Colonic mucosa (tissue), 4 donors: ENCODE results near the gene LPIN1. TPM values are rescaled to one million over a fixed set of nuclear protein-coding genes. Genes with fewer than 3 reads are reported as not detected.

Source experiments
- DNase-seq: peaks from one replicate; pipeline ENCODE4 v3.0.0-alpha.2; 2020
- H3K27ac ChIP-seq: fragments of 200-600 bp; one replicate; pipeline ENCODE4 v1.8.0; 2021
- H3K27me3 ChIP-seq: fragments of 200-600 bp; one replicate; pipeline ENCODE4 v1.8.0; 2021
- H3K36me3 ChIP-seq: fragments of 200-600 bp; one replicate; pipeline ENCODE4 v1.8.0; 2021
- H3K4me1 ChIP-seq: fragments of 200-600 bp; one replicate; pipeline ENCODE4 v1.8.0; 2021; ENCODE audit warnings: mild to moderate bottlenecking
- H3K4me3 ChIP-seq: fragments of 200-600 bp; one replicate; pipeline ENCODE4 v1.8.0; 2021
- H3K9ac ChIP-seq, 2 donors: one replicate each; pipeline ENCODE4 v1.7.0; 2013; ENCODE audit warnings: control low read depth in 2 of 2, low read depth in 2 of 2, low read length in 2 of 2
- H3K9me3 ChIP-seq: fragments of 200-600 bp; one replicate; pipeline ENCODE4 v1.8.0; 2021
- intact Hi-C: fragments of 100-400 bp; cut with DNase I; formaldehyde crosslinking; loops from one replicate; pipeline ENCODE4 v1.14.1; 2022
- total RNA-seq, 2 donors: library from RNA; stranded (reverse); fragmentation: NEBNext Ultra II Directional in 1 of 2; extraction: Animal tissue kit (Norgen Biotek cat#: 25700) in 1 of 2; gene quantifications; one replicate each; pipeline ENCODE4 v1.2.1, GENCODE V29; 2021
- TF ChIP-seq, protein P1 (sequence below): fragments of 200-600 bp; IDR thresholded peaks from one replicate; pipeline ENCODE4 v1.8.0; 2022; ENCODE audit warnings: antibody characterized with exemption, mild to moderate bottlenecking
- donor health status: healthy.
- donor health status: DM: no; HTN: no; CAD: no.
- donor health status: DM: no; HTN: no; CAD: no.

The LPIN1 gene
- total RNA-seq, 2 donors from 2014 or later = 17.3 to 45.7 TPM

DNA sequence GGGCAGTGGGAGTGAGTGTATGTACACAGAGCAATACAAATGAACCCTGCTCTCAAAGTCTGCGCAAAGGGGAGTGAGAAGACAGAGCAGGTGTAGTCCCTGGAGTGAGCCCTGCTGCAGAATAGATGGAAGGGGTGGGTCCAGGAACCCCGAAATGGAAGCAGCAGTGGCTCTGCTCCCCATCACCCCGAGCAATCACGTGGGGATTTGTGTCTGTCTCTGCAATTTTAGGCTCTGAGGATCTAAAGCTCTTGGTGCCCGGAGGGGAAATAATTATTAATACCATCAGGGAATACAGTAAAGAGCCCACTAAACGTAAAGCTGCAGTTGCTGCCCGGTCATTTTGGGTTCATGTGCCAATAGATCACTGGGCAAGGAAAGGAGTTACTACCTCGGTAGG is 118.3 kb downstream of the LPIN1 start:
- Histone ChIP-seq H3K9me3 (no peaks in the 10 kb centered on the region), H3K9ac (no peak overlapping the region), H3K4me1 (no peaks in the 10 kb centered on the region), H3K27ac (no peak overlapping the region), H3K36me3 (no peaks in the 10 kb centered on the region), H3K27me3 (no peaks in the 10 kb centered on the region), H3K4me3 (no peak overlapping the region)
- TF ChIP-seq, protein P1, sequence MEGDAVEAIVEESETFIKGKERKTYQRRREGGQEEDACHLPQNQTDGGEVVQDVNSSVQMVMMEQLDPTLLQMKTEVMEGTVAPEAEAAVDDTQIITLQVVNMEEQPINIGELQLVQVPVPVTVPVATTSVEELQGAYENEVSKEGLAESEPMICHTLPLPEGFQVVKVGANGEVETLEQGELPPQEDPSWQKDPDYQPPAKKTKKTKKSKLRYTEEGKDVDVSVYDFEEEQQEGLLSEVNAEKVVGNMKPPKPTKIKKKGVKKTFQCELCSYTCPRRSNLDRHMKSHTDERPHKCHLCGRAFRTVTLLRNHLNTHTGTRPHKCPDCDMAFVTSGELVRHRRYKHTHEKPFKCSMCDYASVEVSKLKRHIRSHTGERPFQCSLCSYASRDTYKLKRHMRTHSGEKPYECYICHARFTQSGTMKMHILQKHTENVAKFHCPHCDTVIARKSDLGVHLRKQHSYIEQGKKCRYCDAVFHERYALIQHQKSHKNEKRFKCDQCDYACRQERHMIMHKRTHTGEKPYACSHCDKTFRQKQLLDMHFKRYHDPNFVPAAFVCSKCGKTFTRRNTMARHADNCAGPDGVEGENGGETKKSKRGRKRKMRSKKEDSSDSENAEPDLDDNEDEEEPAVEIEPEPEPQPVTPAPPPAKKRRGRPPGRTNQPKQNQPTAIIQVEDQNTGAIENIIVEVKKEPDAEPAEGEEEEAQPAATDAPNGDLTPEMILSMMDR = no peak
- peak; percentile 7 for DNase-seq
- intact Hi-C loops = loop anchor here (2.0 kb wide), 1 partner anchor 1142 kb away; no protein-coding TSS in a partner anchor

DNA sequence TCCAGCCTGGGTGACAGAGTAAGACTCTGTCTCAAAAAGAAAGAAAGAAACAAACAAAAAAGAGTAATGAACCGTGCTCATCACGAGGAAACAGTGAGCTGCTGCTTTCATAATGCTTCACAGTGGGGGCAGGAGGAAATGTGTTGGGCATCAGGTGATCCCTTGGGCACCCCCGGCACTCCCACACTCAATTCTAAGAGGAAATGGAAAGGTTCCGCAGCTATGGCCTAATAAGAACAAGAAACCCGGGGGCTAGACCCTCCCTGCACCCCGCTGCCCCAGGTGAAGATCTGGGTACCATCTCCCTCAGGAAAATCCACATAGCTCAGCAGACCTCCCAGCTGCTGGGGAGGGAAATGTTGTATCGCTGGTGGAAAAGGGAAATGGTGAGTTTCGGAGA is 118.9 kb downstream of the LPIN1 start:
- no peaks in the 10 kb centered on the region for H3K4me1 ChIP-seq

DNA sequence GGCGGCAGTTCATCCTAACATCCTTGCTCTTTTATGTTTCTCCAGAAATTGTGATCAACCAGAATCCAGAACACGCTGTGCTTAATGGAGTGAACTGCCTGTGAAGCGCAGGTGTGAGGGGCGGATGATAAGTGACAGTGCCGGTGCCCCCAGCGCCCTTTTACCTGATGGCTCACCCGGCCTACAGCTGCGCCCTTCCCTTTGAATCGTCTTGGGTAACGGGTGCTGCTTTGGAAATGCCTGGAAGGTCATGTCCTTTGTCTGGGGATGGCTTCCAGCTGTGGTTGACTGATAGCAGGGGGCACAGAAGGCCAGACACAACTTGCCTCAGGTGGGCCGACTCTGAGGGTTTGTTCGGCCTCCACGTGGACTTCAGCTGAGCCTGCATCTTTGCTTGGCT is 119.4 kb downstream of the LPIN1 start:
- H3K36me3 ChIP-seq = no peaks in the 10 kb centered on the region
- H3K4me1 ChIP-seq = no peaks in the 10 kb centered on the region
- no peak overlapping the region for H3K9ac ChIP-seq
- H3K4me3 ChIP-seq = no peak overlapping the region
- no peaks in the 10 kb centered on the region for H3K9me3 ChIP-seq
- peak; percentile 6 for DNase-seq
- intact Hi-C loops = loop anchor here (2.0 kb wide), 1 partner anchor 1141 kb away; no protein-coding TSS in a partner anchor
- H3K27ac ChIP-seq = no peak overlapping the region
- no peaks in the 10 kb centered on the region for H3K27me3 ChIP-seq
- TF ChIP-seq, protein P1 = no peak

More for the DNA sequence above, 118.9 kb downstream of the LPIN1 start:
- Histone ChIP-seq H3K9me3 (no peaks in the 10 kb centered on the region), H3K36me3 (no peaks in the 10 kb centered on the region), H3K4me3 (no peak overlapping the region), H3K9ac (no peak overlapping the region), H3K27me3 (no peaks in the 10 kb centered on the region), H3K27ac (no peak overlapping the region)
- intact Hi-C loops = loop anchor here (2.0 kb wide), 1 partner anchor 1141 kb away; no protein-coding TSS in a partner anchor
- TF ChIP-seq, protein P1 = no peak
- peak; percentile 6 for DNase-seq

DNA sequence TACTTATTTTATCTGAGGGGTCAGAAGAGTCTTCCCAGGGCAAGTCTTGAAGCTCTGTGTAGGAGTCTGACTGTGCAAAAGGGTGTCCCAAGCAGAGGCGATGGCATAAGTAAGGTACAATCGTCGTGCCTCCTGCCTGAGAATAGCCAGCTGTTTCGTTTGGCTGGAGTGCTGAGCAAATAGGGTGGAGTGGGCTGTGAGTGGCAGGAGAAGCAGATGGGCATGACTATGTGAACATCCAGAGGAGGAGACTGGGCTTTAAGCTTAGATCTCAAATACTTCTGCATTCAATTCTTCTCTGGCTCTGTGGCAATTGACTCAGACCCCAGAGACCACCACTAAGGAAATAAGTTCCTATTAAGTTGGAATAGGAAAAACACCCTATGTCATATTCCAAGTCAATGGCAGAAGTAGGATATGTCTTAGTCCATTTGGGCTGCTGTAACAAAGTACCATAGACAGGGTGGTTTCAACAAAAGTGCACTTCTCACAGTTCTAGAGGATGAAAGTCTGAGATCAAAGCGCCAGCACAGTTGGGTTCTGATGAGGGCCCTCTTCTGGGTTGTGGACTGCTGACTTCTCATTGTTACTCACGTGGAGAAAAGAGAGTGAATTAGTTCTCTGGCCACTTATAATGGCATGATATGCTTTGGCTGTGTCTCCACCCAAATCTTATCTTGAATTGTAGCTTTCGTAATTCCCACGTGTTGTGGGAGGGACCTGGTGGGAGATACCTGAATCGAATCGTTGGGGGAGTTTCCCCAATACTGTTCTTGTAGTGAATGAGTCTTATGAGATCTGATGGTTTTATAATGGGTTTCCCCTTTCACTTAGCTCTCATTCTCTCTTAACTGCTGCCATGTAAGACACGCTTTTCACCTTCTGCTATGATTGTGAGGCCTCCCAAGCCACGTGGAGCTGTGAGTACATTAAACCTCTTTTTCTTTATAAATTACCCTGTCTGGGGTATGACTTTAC is 120.2 kb downstream of the LPIN1 start:
- intact Hi-C loops = no loop called here
- peak; percentile 6 for DNase-seq
- no peak overlapping the region for H3K9ac ChIP-seq
- H3K4me1 ChIP-seq = no peaks in the 10 kb centered on the region
- TF ChIP-seq, protein P1 = no peak
- no peak overlapping the region for H3K27ac ChIP-seq
- no peaks in the 10 kb centered on the region for H3K27me3 ChIP-seq
- H3K4me3 ChIP-seq = no peak overlapping the region
- no peaks in the 10 kb centered on the region for H3K9me3 ChIP-seq
- H3K36me3 ChIP-seq = no peaks in the 10 kb centered on the region

DNA sequence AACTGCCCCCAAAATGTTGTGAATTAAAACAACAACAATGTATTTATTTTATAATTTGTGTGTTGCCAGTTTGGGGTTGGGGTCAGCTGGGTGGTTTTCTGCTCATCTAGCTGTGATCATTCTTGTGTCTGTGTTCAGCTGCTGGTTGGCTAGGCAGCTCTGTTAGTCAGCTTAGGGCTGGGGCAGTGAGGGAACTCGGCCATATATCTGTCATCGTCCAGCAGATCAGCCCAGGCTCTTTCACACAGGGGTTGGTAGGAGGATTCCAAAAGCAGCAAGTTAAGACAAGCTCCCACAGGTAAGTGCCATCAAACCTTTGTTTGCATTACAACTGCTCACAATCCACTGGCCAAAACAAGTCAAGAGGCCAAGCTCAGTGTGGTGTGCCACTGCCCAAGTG is 121.5 kb downstream of the LPIN1 start:
- no peaks in the 10 kb centered on the region for H3K9me3 ChIP-seq
- no peak overlapping the region for H3K9ac ChIP-seq
- no peak overlapping the region for H3K4me3 ChIP-seq
- no peak overlapping the region for H3K27ac ChIP-seq
- no peaks in the 10 kb centered on the region for H3K4me1 ChIP-seq
- TF ChIP-seq, protein P1 = no peak
- intact Hi-C loops = no loop called here
- peak; percentile 8 for DNase-seq
- no peaks in the 10 kb centered on the region for H3K36me3 ChIP-seq
- H3K27me3 ChIP-seq = no peaks in the 10 kb centered on the region
